Suppressor macrophage treated with lipopolysaccharide for 1 hour (primary cell): ENCODE measurements around the gene ZIK1.
A peak's percentile ranks its signal among the peaks of the same experiment; 100 is the strongest.

Experiments used
- DNase-seq, 3 donors: peaks; one replicate each; pipeline ENCODE4 v3.0.0-alpha.2; 2020 to 2022

The ZIK1 gene

DNA sequence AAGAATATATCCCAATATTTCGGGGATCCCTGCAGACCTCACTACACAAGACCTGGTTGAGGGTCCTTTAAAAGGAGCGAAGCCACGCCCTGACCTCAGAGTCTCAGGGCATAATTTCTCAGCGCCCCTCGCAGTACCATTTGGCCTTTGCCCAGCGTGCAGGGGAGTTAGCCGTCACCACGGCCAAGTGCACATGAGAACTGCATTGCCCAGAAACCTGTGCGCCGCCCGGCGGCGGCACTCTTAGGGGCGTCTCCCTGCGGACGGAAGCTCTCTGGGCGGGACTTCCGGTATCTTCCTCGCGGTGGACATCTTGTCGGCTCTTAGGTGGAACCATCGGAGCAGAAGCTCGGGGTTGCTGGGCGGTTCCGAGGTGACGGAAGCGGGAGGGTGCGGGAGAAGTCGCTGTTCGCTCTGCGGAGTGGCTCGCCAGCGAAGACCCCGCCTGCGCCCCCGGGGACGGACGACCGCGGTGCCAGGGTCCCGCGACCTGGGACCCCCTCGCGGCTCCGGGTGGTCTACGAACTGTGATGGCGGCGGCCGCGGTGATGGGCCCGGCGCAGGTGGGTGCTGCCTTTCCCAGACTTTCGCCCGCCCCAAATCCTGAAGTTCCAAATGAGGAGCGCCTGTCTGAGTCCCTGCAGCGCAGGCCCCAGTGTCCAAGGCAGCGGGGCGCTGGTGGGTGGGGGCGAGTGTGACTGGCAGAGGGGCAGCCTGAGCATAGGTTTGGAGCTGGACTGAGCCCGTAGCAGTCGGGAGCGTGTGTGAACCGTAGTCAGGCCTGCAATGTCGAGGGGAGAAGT lies 30.2 kb downstream of the ZIK1 start, which contains the start of gene ZNF134:
TSS of gene ZNF134 (plus strand) at position 302 of the 803 bp plus-strand sequence. CDS start 5,227 bp downstream, outside the sequence.
- peak; percentile 93 to 96 (median 95) for DNase-seq

DNA sequence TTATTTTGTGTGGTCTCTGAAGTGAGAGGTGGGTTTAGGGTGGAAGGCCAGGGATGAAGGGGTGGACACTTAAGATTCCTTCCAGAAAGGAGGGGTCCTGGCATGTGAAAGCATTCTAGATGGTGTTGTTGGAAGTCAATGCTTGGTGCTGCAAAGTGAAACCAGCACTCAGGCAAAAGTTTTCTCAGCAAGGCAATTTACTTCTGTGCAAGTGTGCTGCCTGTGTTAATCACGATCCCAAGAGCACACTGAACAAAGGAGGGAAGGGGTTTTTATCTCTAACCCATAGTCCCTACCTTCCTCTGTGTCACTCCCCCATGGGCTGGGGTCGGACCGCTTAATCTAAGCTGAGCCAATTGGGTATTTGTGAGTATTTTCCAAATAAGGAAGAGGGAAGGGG lies 31.4 kb downstream of the ZIK1 start:
- peak in 2 of 3 donors; percentile 11 to 29 for DNase-seq

DNA sequence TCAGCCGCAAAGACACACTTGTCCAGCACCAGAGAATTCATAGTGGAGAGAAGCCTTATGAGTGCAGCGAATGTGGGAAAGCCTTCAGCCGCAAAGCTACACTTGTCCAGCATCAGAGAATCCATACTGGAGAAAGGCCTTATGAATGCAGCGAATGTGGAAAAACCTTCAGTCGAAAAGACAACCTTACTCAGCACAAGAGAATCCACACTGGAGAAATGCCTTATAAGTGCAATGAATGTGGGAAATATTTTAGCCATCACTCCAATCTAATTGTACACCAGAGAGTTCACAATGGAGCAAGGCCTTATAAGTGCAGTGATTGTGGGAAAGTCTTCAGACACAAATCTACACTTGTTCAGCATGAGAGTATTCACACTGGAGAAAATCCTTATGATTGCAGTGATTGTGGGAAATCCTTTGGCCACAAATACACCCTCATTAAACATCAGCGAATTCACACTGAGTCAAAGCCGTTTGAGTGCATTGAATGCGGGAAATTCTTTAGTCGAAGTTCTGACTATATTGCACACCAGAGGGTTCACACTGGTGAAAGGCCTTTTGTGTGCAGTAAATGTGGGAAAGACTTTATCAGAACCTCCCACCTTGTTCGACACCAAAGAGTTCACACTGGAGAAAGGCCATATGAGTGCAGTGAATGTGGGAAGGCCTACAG lies 36.9 kb downstream of the ZIK1 start:
- DNase-seq, result no peak

DNA sequence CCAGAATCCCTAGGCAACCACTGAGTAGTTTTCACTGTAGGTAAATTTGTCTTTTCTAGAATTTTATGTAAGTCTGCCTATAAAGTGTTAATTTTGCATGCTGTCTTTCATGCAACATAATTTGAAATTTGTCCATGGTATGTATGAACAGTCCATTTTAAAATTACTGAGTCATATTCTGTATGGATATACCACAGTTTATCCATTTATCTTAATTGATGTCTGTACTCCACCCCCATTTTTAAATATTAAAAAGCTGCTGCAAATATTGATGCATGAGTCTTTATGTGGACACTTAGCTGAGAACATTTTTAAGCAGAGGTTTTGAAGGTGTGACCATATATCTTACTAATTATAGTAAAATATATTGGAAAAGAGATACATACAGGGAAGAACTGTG lies 39.1 kb downstream of the ZIK1 start:
- no peak for DNase-seq

DNA sequence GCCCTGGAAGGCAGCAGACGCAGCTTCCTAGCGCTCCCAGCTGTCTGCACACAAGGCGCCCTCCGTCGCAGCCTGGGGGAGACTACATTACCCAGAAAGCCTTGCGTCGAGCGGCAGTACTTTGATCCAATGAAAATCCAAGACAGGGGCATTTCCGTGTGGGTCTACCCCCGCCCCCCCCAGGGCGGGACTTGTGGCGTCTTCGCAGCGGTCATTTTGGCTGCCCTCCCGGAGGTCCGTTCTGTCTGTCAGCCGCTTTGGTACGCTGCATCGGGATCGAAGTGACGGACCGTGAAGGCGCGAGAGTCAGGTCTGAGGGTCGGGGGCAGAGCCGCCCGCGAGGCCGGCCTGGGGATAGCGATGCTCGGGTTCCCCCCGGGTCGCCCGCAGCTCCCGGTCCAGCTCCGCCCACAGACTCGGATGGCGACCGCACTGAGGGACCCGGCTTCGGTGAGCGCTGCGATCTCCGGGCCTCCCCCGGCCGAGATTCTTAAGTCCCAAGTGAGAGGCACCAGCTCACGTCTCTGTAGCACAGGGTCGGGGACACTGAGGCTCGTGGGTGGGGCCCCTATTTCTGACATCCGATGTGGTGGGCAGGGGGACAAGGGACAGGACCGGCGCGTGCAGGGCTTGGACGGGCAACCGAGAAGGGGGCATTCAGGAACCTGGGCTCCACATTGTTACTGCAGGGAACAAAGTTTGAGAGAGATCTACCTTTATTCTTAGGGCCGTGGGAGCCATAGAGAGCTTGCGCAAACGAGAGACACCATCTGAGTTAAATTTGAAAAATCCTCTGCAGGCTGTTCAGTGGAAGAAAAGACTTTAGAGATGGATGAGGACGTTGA lies 49.3 kb downstream of the ZIK1 start, which contains the start of gene ZNF211:
TSS of gene ZNF211 (plus strand) at position 182 of the 845 bp plus-strand sequence. CDS start at position 361, 179 bp downstream.
- DNase-seq, result peak; percentile 95 to 98 (median 97)

DNA sequence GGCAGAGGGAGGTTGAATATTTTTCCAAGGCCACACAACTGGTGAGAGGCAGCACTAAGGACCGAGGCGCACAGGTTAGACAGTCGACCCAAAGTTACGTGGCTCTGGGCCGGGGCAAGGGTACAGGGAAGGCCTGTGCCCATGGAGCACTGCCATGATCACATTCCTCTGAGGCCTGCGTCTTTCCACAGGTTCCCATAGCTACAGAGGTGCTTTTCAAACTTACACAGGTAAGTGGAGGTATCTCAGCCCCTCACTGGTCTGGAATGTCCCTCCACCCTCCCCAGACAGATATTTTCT lies 49.8 kb downstream of the ZIK1 start:
- no peak for DNase-seq

DNA sequence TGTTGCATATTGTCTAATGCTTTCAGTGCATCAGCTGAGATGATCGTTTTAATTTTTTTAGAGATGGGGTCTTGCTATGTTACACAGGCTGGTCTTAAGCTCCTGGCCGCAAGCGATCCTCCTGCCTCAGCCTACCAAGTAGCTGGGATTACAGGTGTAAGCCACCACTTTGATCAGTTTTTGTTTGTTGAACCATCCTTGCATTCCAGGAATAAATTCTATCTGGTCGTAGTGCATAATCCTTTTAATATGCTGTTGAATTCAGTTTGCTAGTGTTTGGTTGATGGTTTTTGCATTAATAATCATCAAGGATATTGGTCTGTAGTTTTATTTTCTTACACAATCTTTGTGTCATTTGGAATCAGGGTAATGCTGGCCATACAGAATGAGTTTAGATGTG lies 53.4 kb downstream of the ZIK1 start:
- DNase-seq, result no peak

DNA sequence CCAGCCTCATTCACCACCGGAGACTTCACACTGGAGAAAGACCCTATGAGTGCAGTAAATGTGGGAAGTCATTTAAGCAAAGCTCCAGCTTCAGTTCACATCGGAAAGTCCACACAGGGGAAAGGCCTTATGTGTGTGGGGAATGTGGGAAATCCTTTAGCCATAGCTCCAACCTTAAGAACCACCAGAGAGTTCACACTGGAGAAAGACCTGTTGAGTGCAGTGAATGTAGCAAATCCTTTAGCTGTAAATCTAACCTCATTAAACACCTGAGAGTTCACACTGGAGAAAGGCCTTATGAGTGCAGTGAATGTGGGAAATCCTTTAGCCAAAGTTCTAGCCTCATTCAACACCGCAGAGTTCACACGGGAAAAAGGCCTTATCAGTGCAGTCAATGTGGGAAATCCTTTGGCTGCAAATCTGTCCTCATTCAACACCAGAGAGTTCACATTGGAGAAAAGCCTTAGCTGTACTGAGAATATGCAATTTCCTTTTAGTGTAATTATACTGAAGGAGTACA lies 57.8 kb downstream of the ZIK1 start:
- DNase-seq, result no peak

DNA sequence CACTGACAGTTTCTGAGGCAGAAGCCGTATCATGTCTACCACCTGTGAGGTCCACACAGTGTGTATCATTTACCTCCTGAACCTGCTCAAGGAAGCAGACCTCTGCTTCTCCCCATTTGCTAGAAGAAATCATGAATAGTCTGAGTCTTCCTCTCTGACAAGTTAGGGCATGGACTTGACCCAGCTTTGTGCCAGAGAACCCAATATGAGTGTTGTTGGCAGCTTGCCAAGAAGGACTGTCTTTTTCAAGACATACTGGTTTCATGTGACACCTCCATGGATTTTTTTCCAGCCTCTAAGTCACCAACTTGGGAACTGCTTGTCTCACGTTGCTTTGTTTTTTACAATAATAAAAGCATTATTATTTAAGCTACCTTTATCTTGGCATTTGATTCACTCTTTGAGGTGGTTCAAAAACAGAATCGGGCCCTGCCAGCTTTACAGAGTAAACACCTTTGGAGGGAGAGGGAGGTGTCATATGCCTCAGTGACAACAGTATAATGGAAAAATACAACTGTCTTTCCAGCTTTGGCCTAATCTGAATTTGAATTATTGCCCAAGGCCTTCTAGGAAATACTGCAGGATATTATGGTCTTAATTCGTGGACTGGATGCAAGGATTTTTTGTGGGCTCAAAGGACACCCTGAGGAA lies 58.6 kb downstream of the ZIK1 start:
- DNase-seq, result no peak
